Measurements from ENCODE around the gene ARID5B.

Gene ARID5B

DNA sequence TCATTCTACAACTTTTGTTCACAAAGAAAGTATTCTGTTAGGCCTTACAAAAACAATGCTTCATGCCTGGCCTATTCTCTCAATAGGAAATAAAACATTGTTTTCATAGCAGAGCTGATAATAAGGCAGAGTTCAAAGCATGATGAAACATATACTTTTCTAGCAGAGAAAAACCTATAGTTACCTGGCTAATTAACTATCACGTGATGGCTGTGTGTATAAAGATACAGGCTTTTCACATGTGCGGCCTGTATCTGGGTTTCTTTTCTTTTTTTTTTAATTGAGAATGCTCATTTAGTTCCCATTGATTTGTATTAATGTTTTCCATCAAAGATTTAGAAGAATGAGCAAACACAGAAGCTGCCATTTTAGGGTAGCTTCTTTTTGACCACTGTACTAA, 51.7 kb downstream of the ARID5B start:
- Histone ChIP-seq H3K4me3 (ENCODE audit: low read length) (no peak overlapping the region), H3K4me1 (ENCODE audit: control insufficient read depth, insufficient read depth, low read length) (peaks cover 4% of the 10 kb centered on the region), H3K9me3 (ENCODE audit: control insufficient read depth, low read length) (no peaks in the 10 kb centered on the region), H3K36me3 (ENCODE audit: control insufficient read depth, insufficient read depth, low read length) (no peaks in the 10 kb centered on the region), H3K27me3 (ENCODE audit: control insufficient read depth, insufficient read depth, low read length) (no peaks in the 10 kb centered on the region), H3K9ac (ENCODE audit: low read length) (no peak overlapping the region)

- no peaks in the 10 kb centered on the region for H3K27me3 ChIP-seq (ENCODE audit: control insufficient read depth, insufficient read depth, low read length)
- no peaks in the 10 kb centered on the region for H3K36me3 ChIP-seq (ENCODE audit: control insufficient read depth, insufficient read depth, low read length)
- H3K9me3 ChIP-seq (ENCODE audit: control insufficient read depth, low read length): no peaks in the 10 kb centered on the region
- H3K4me3 ChIP-seq (ENCODE audit: low read length): no peak overlapping the region
- peaks cover 3% of the 10 kb centered on the region for H3K4me1 ChIP-seq (ENCODE audit: control insufficient read depth, insufficient read depth, low read length)
- no peak overlapping the region for H3K9ac ChIP-seq (ENCODE audit: low read length)
These were observed 56.3 kb downstream of the ARID5B start for GRCh38 chr10:61957806-61958205.

DNA sequence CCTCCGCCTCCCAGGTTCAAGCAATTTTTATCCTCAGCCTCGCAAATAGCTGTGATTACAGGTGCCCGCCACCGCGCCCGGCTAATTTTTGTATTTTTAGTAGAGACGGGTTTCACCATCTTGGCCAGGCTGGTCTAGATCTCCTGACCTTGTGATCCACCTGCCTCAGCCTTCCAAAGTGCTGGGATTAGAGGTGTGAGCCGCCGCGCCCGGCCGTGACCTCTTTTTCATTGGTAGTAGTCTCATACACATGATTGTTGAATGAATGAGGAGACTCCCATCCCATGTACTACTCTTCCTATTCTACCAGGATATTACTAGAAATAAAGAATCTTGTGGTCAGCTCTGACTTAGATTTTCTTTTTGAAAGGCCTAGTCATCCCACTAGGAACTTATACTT, 56.8 kb downstream of the ARID5B start:
- Histone ChIP-seq H3K27me3 (ENCODE audit: control insufficient read depth, insufficient read depth, low read length) (no peaks in the 10 kb centered on the region), H3K4me3 (ENCODE audit: low read length) (no peak overlapping the region), H3K36me3 (ENCODE audit: control insufficient read depth, insufficient read depth, low read length) (no peaks in the 10 kb centered on the region), H3K4me1 (ENCODE audit: control insufficient read depth, insufficient read depth, low read length) (no peaks in the 10 kb centered on the region), H3K9me3 (ENCODE audit: control insufficient read depth, low read length) (no peaks in the 10 kb centered on the region), H3K9ac (ENCODE audit: low read length) (no peak overlapping the region)

DNA sequence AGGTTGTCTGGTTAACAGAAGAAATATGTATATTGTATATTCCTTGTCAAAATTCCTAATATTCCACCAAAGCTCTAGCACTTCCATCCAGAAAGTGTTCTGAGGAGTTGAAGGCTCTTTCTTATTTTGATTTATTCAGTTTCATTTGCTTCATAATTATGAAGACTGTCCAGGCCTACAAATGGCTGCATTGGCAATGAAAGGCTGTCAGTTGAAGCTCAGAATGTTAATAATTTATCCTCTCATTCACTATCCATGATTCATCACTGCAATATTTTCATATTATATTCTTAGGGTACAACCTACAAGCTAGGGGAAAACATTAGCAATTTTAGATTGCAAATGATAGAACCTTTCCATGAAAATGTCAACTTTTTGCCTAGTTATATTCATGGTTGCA, 57.3 kb downstream of the ARID5B start:
- Histone ChIP-seq H3K36me3 (ENCODE audit: control insufficient read depth, insufficient read depth, low read length) (no peaks in the 10 kb centered on the region), H3K27me3 (ENCODE audit: control insufficient read depth, insufficient read depth, low read length) (no peaks in the 10 kb centered on the region), H3K9ac (ENCODE audit: low read length) (no peak overlapping the region), H3K9me3 (ENCODE audit: control insufficient read depth, low read length) (no peaks in the 10 kb centered on the region), H3K4me3 (ENCODE audit: low read length) (no peak overlapping the region), H3K4me1 (ENCODE audit: control insufficient read depth, insufficient read depth, low read length) (no peaks in the 10 kb centered on the region)

DNA sequence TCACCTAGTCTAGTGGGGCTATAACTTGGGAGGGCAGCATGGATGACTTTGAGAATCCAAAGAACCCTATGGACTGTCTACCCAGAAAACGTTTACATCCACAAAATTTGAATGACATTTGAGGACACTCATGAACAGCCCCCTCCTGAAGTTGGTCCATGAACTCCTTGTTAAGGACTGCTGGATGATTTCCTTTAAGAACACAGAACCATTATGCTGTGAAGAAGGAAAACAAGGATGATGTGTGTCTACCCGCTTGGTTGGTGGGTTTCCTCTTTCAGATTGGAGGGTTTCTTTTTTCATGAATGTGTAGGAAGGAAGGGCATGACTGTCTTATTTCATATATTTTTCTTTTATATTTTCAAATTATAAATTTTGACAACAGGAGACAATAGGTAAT, 58.3 kb downstream of the ARID5B start:
- Histone ChIP-seq H3K36me3 (ENCODE audit: control insufficient read depth, insufficient read depth, low read length) (no peaks in the 10 kb centered on the region), H3K9me3 (ENCODE audit: control insufficient read depth, low read length) (no peaks in the 10 kb centered on the region), H3K4me1 (ENCODE audit: control insufficient read depth, insufficient read depth, low read length) (peaks cover 6% of the 10 kb centered on the region)

GRCh38 chr10:61960396-61961120, 59.1 kb downstream of the ARID5B start:
- no peak overlapping the region for H3K9ac ChIP-seq (ENCODE audit: low read length)
- no peaks in the 10 kb centered on the region for H3K9me3 ChIP-seq (ENCODE audit: control insufficient read depth, low read length)
- no peaks in the 10 kb centered on the region for H3K36me3 ChIP-seq (ENCODE audit: control insufficient read depth, insufficient read depth, low read length)
- no peaks in the 10 kb centered on the region for H3K27me3 ChIP-seq (ENCODE audit: control insufficient read depth, insufficient read depth, low read length)
- H3K4me1 ChIP-seq (ENCODE audit: control insufficient read depth, insufficient read depth, low read length): peaks cover 12% of the 10 kb centered on the region
- H3K4me3 ChIP-seq (ENCODE audit: low read length): no peak overlapping the region

More for the DNA sequence above, 58.3 kb downstream of the ARID5B start:
- no peak overlapping the region for H3K9ac ChIP-seq (ENCODE audit: low read length)
- H3K4me3 ChIP-seq (ENCODE audit: low read length): no peak overlapping the region
- no peaks in the 10 kb centered on the region for H3K27me3 ChIP-seq (ENCODE audit: control insufficient read depth, insufficient read depth, low read length)

DNA sequence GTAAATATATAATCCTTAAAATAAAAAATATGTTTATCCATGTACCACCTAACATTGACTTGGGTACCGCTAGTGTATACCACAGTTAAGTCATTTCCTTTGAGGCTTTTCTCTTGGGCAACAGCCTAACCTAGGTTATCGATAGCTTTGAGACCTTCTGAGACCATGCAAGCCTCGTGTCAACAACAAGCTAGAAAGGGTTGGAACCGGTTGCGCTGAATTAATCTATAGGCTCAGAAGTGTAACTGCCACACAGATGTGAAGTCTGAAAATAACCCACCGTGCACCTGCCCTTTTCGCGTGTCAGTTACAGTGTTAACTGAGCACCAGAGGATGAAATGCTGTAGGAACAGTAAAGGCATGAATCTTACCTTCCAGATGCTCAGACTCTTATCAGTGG, 59.8 kb downstream of the ARID5B start:
- Histone ChIP-seq H3K9me3 (ENCODE audit: control insufficient read depth, low read length) (no peaks in the 10 kb centered on the region), H3K9ac (ENCODE audit: low read length) (no peak overlapping the region), H3K27me3 (ENCODE audit: control insufficient read depth, insufficient read depth, low read length) (no peaks in the 10 kb centered on the region), H3K4me1 (ENCODE audit: control insufficient read depth, insufficient read depth, low read length) (peaks cover 12% of the 10 kb centered on the region), H3K4me3 (ENCODE audit: low read length) (no peak overlapping the region), H3K36me3 (ENCODE audit: control insufficient read depth, insufficient read depth, low read length) (no peaks in the 10 kb centered on the region)

GRCh38 chr10:61962971-61963370, 61.5 kb downstream of the ARID5B start:
- Histone ChIP-seq H3K36me3 (ENCODE audit: control insufficient read depth, insufficient read depth, low read length) (no peaks in the 10 kb centered on the region), H3K4me3 (ENCODE audit: low read length) (no peak overlapping the region), H3K4me1 (ENCODE audit: control insufficient read depth, insufficient read depth, low read length) (peaks cover 12% of the 10 kb centered on the region), H3K27me3 (ENCODE audit: control insufficient read depth, insufficient read depth, low read length) (no peaks in the 10 kb centered on the region), H3K9ac (ENCODE audit: low read length) (no peak overlapping the region), H3K9me3 (ENCODE audit: control insufficient read depth, low read length) (no peaks in the 10 kb centered on the region)

GRCh38 chr10:61963669-61964058, 62.2 kb downstream of the ARID5B start:
- Histone ChIP-seq H3K4me1 (ENCODE audit: control insufficient read depth, insufficient read depth, low read length) (peaks cover 12% of the 10 kb centered on the region), H3K4me3 (ENCODE audit: low read length) (no peak overlapping the region), H3K9ac (ENCODE audit: low read length) (no peak overlapping the region), H3K9me3 (ENCODE audit: control insufficient read depth, low read length) (no peaks in the 10 kb centered on the region), H3K27me3 (ENCODE audit: control insufficient read depth, insufficient read depth, low read length) (no peaks in the 10 kb centered on the region), H3K36me3 (ENCODE audit: control insufficient read depth, insufficient read depth, low read length) (no peaks in the 10 kb centered on the region)

- no peak overlapping the region for H3K9ac ChIP-seq (ENCODE audit: low read length)
- H3K9me3 ChIP-seq (ENCODE audit: control insufficient read depth, low read length): no peaks in the 10 kb centered on the region
- no peaks in the 10 kb centered on the region for H3K27me3 ChIP-seq (ENCODE audit: control insufficient read depth, insufficient read depth, low read length)
- H3K36me3 ChIP-seq (ENCODE audit: control insufficient read depth, insufficient read depth, low read length): no peaks in the 10 kb centered on the region
- H3K4me3 ChIP-seq (ENCODE audit: low read length): no peak overlapping the region
- peaks cover 12% of the 10 kb centered on the region for H3K4me1 ChIP-seq (ENCODE audit: control insufficient read depth, insufficient read depth, low read length)
These were observed 62.7 kb downstream of the ARID5B start for GRCh38 chr10:61964059-61964709.

- H3K9ac ChIP-seq (ENCODE audit: low read length): no peak overlapping the region
- H3K27me3 ChIP-seq (ENCODE audit: control insufficient read depth, insufficient read depth, low read length): no peaks in the 10 kb centered on the region
- H3K4me1 ChIP-seq (ENCODE audit: control insufficient read depth, insufficient read depth, low read length): peaks cover 12% of the 10 kb centered on the region
- H3K36me3 ChIP-seq (ENCODE audit: control insufficient read depth, insufficient read depth, low read length): no peaks in the 10 kb centered on the region
- H3K9me3 ChIP-seq (ENCODE audit: control insufficient read depth, low read length): no peaks in the 10 kb centered on the region
- H3K4me3 ChIP-seq (ENCODE audit: low read length): no peak overlapping the region
These were observed 63.6 kb downstream of the ARID5B start for GRCh38 chr10:61964949-61965702.

DNA sequence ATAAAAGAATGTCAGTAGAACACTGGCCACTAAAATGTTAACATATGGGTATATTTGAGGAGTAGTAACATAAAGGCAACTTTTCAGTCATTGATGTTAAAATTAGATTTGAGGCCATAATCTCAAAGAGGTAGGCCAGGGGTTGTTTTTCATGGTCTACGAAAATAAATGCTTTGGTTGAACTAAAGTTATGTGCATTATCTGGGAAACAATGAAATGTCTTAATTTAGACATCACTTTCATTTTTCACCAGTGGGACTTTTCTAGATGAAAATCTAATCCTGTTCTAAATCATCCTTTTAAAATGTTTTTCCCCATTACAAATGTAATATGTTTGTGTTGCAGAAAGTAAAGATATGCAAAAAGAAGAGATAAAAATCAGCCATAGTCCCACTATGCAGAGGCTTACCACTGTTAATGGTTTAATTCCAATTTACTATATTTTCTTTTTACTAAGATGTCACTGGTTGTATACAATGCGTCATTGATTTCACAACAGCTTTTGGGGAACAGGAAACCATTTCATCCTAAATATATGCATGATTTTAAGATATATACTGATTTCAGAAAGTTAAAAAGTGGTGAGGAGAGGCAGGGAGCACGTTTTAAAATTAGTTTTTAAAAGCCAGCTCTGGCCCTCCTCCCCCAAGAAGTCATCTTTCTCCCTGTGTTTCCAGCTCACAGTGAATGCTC, 64.3 kb downstream of the ARID5B start:
- Histone ChIP-seq H3K9me3 (ENCODE audit: control insufficient read depth, low read length) (no peaks in the 10 kb centered on the region), H3K4me1 (ENCODE audit: control insufficient read depth, insufficient read depth, low read length) (peaks cover 12% of the 10 kb centered on the region), H3K27me3 (ENCODE audit: control insufficient read depth, insufficient read depth, low read length) (no peaks in the 10 kb centered on the region), H3K9ac (ENCODE audit: low read length) (no peak overlapping the region), H3K4me3 (ENCODE audit: low read length) (no peak overlapping the region), H3K36me3 (ENCODE audit: control insufficient read depth, insufficient read depth, low read length) (no peaks in the 10 kb centered on the region)

Data from mucosa of stomach (tissue), 1 donor.